Esophagus squamous epithelium (tissue), 5 donors: Measurements from ENCODE around the gene ZFP91. TPM values are rescaled to one million over a fixed set of nuclear protein-coding genes. Genes with fewer than 3 reads are reported as not detected.
A peak's percentile ranks its signal among the peaks of the same experiment; 100 is the strongest.

ENCODE experiments used
- DNase-seq: peaks from one replicate; lab custom pipeline; 2025; lab: John Stamatoyannopoulos, UW
- H3K27ac ChIP-seq, 4 donors: fragments of 200-600 bp; sonication (generic); one replicate each; pipeline ENCODE4 v1.5.1; 2016 to 2019; ENCODE audit warnings: mild to moderate bottlenecking in 1 of 4
- H3K27me3 ChIP-seq, 4 donors: fragments of 200-600 bp; sonication (generic); 1 replicate in 3 of 4; 2 replicates in 1 of 4; pipeline versions ENCODE4 v1.5.1 to v1.6.0; 2017 to 2021; ENCODE audit warnings: antibody characterized with exemption in 1 of 4
- H3K36me3 ChIP-seq, 3 donors: fragments of 200-600 bp; sonication (generic); one replicate each; pipeline ENCODE4 v1.5.1; 2016 to 2019
- H3K4me1 ChIP-seq, 3 donors: fragments of 200-600 bp; sonication (generic); one replicate each; pipeline ENCODE4 v1.5.1; 2017 to 2019
- H3K4me3 ChIP-seq, 4 donors: fragments of 200-600 bp; sonication (generic); 1 replicate in 3 of 4; 2 replicates in 1 of 4; pipeline ENCODE4 v1.5.1; 2016 to 2019; ENCODE audit warnings: mild to moderate bottlenecking in 2 of 4, moderate library complexity in 1 of 4
- H3K9me3 ChIP-seq, 3 donors: fragments of 200-600 bp; sonication (generic); one replicate each; pipeline ENCODE4 v1.5.1; 2016 to 2019
- CTCF ChIP-seq, 6 experiments: fragments of 450-650 bp in 4 of 6; fragments of 200-600 bp in 2 of 6; sonication (generic) in 2 of 6; IDR thresholded peaks; one replicate each; pipeline ENCODE4 v1.5.1; 2016 to 2019; ENCODE audit warnings: antibody characterized with exemption in 6 of 6, mild to moderate bottlenecking in 4 of 6, moderate library complexity in 4 of 6
- POLR2A ChIP-seq, 4 donors: fragments of 450-650 bp; IDR thresholded peaks; one replicate each; pipeline ENCODE4 v1.6.1; 2017; ENCODE audit warnings: antibody characterized with exemption in 4 of 4, mild to moderate bottlenecking in 4 of 4, moderate library complexity in 3 of 4
- WGBS, 2 donors: methylation state at CpG; one replicate each; pipeline ENCODE4 v1.1.5; 2018; 5-methylcytosine and 5-hydroxymethylcytosine counted together
- intact Hi-C: fragments of 100-400 bp; cut with DNase I; formaldehyde crosslinking; loops from one replicate; pipeline ENCODE4 v1.15.0; 2022
- total RNA-seq, 4 donors: library from RNA; depleted of rRNA; stranded (reverse); fragments of >200 nt; gene quantifications; one replicate each; pipeline ENCODE4 v1.1.0, GENCODE V29; 2016
- donor health status: DM: yes; HTN: yes; CAD: no.

Gene ZFP91
- total RNA-seq, 4 donors from 2014 or later: 26.6 to 48.6 (median 40.5) TPM

GRCh38 chr11:58626934-58627483 lies 48.1 kb downstream of the ZFP91 start:
- Histone ChIP-seq H3K27me3 (no peaks in the 10 kb centered on the region), H3K4me3 (no peak overlapping the region), H3K27ac (peak overlapping the region in 2 of 4 donors; percentile 4 to 57), H3K4me1 (peaks cover 0 to 23% (median 6%) of the 10 kb centered on the region in 3 donors), H3K9me3 (no peaks in the 10 kb centered on the region), H3K36me3 (peaks cover 0 to 42% (median 6%) of the 10 kb centered on the region in 3 donors)
- no peak for DNase-seq
- no peak for TF ChIP-seq POLR2A (IDR thresholded peaks at IDR 0.05)
- TF ChIP-seq CTCF (IDR thresholded peaks at IDR 0.05): no peak
- intact Hi-C loops: no loop called here
- WGBS, 2 donors: 66 to 69% methylated on average over 4 of the region's 4 CpGs

- Histone ChIP-seq H3K4me1 (peaks cover 0 to 19% (median 6%) of the 10 kb centered on the region in 3 donors), H3K4me3 (no peak overlapping the region), H3K27me3 (no peaks in the 10 kb centered on the region), H3K27ac (no peak overlapping the region), H3K9me3 (no peaks in the 10 kb centered on the region), H3K36me3 (peaks cover 0 to 28% (median 6%) of the 10 kb centered on the region in 3 donors)
- 77 to 82% methylated on average over 3 of the region's 3 CpGs for WGBS, 2 donors
- DNase-seq: no peak
- intact Hi-C loops: no loop called here
- no peak for TF ChIP-seq POLR2A (IDR thresholded peaks at IDR 0.05)
Observed at GRCh38 chr11:58628446-58628845, 49.6 kb downstream of the ZFP91 start.

- intact Hi-C loops: no loop called here
- DNase-seq: no peak
Observed at GRCh38 chr11:58629857-58630256, 51.0 kb downstream of the ZFP91 start.

GRCh38 chr11:58631378-58631777 lies 52.5 kb downstream of the ZFP91 start:
- intact Hi-C loops: no loop called here
- TF ChIP-seq POLR2A (IDR thresholded peaks at IDR 0.05) (no peak), CTCF (IDR thresholded peaks at IDR 0.05) (no peak)
- no peaks in the 10 kb centered on the region for H3K36me3 ChIP-seq
- no peak overlapping the region for H3K27ac ChIP-seq
- H3K27me3 ChIP-seq: no peaks in the 10 kb centered on the region
- peaks cover 0 to 19% (median 6%) of the 10 kb centered on the region in 3 donors for H3K4me1 ChIP-seq
- H3K4me3 ChIP-seq: no peak overlapping the region
- no peaks in the 10 kb centered on the region for H3K9me3 ChIP-seq
- WGBS, 2 donors: 89 to 90% methylated on average over 3 of the region's 3 CpGs
- DNase-seq: no peak

More at GRCh38 chr11:58629857-58630256, 51.0 kb downstream of the ZFP91 start:
- Histone ChIP-seq H3K4me3 (no peak overlapping the region), H3K27ac (no peak overlapping the region), H3K9me3 (no peaks in the 10 kb centered on the region), H3K36me3 (peaks cover 0 to 14% (median 0%) of the 10 kb centered on the region in 3 donors), H3K27me3 (no peaks in the 10 kb centered on the region), H3K4me1 (peaks cover 0 to 19% (median 6%) of the 10 kb centered on the region in 3 donors)
- WGBS, 2 donors: 40 to 41% methylated on average over 2 of the region's 2 CpGs
- TF ChIP-seq POLR2A (IDR thresholded peaks at IDR 0.05) (no peak), CTCF (IDR thresholded peaks at IDR 0.05) (peak in 5 of 6 experiments; percentile 29 to 52 (median 40))

GRCh38 chr11:58632510-58632909 lies 53.6 kb downstream of the ZFP91 start:
- Histone ChIP-seq H3K27me3 (no peaks in the 10 kb centered on the region), H3K4me1 (peaks cover 0 to 10% (median 3%) of the 10 kb centered on the region in 3 donors), H3K27ac (no peak overlapping the region), H3K9me3 (no peaks in the 10 kb centered on the region), H3K36me3 (no peaks in the 10 kb centered on the region), H3K4me3 (no peak overlapping the region)
- WGBS, 2 donors: 95 to 100% methylated on average over 1 of the region's 1 CpG
- DNase-seq: no peak
- intact Hi-C loops: no loop called here
- TF ChIP-seq CTCF (IDR thresholded peaks at IDR 0.05): no peak
- TF ChIP-seq POLR2A (IDR thresholded peaks at IDR 0.05): no peak
